BLaER1 (cell line): ENCODE data around the gene C21orf58.

Experiments used
- H3K27ac ChIP-seq: shearing (Covaris generic); formaldehyde crosslinking; 2 replicates; pipeline ENCODE4 v1.8.1; 2022
- H3K27me3 ChIP-seq: shearing (Covaris generic); formaldehyde crosslinking; 2 replicates; pipeline ENCODE4 v1.8.1; 2022
- H3K36me3 ChIP-seq: shearing (Covaris generic); formaldehyde crosslinking; 2 replicates; pipeline ENCODE4 v1.8.1; 2022
- H3K4me1 ChIP-seq: shearing (Covaris generic); formaldehyde crosslinking; 2 replicates; pipeline ENCODE4 v1.8.1; 2022
- H3K4me2 ChIP-seq: shearing (Covaris generic); formaldehyde crosslinking; 2 replicates; pipeline ENCODE4 v1.8.1; 2022
- H3K4me3 ChIP-seq: shearing (Covaris generic); formaldehyde crosslinking; 2 replicates; pipeline ENCODE4 v1.8.1; 2022
- H3K9ac ChIP-seq: shearing (Covaris generic); formaldehyde crosslinking; 2 replicates; pipeline ENCODE4 v1.8.1; 2022
- H3K9me3 ChIP-seq: shearing (Covaris generic); formaldehyde crosslinking; 2 replicates; pipeline ENCODE4 v1.8.1; 2022
- H4K20me1 ChIP-seq: shearing (Covaris generic); formaldehyde crosslinking; 2 replicates; pipeline ENCODE4 v1.8.1; 2022
- Cebpa-rat ChIP-seq: shearing (Covaris generic); IDR thresholded peaks from 2 replicates; pipeline ENCODE4 v1.8.1; 2022

Gene C21orf58

GRCh38 chr21:46363698-46364097 is 40.0 kb upstream of the C21orf58 start:
- Histone ChIP-seq H3K4me3 (no peak overlapping the region), H3K9ac (no peak overlapping the region), H3K27ac (no peak overlapping the region), H4K20me1 (peaks cover 5% of the 10 kb centered on the region; the same call in 1 of the 2 replicates), H3K4me1 (peaks cover 6% of the 10 kb centered on the region), H3K4me2 (no peak overlapping the region), H3K36me3 (peaks cover 99% of the 10 kb centered on the region), H3K27me3 (no peaks in the 10 kb centered on the region), H3K9me3 (no peaks in the 10 kb centered on the region)
- no peak for TF ChIP-seq Cebpa-rat

- H3K27ac ChIP-seq, result no peak overlapping the region
- no peak for TF ChIP-seq Cebpa-rat
- H3K27me3 ChIP-seq, result no peaks in the 10 kb centered on the region
- no peaks in the 10 kb centered on the region for H4K20me1 ChIP-seq
- H3K9ac ChIP-seq, result no peak overlapping the region
- no peak overlapping the region for H3K4me2 ChIP-seq
- no peaks in the 10 kb centered on the region for H3K4me1 ChIP-seq
- no peaks in the 10 kb centered on the region for H3K9me3 ChIP-seq
- no peak overlapping the region for H3K4me3 ChIP-seq
- H3K36me3 ChIP-seq, result peaks cover 100% of the 10 kb centered on the region
Observed at GRCh38 chr21:46362946-46363345, 39.3 kb upstream of the C21orf58 start.

GRCh38 chr21:46361935-46362334 is 38.3 kb upstream of the C21orf58 start:
- H3K4me2 ChIP-seq, result no peak overlapping the region
- no peaks in the 10 kb centered on the region for H4K20me1 ChIP-seq
- H3K27ac ChIP-seq, result no peak overlapping the region
- peaks cover 100% of the 10 kb centered on the region for H3K36me3 ChIP-seq
- H3K4me3 ChIP-seq, result no peak overlapping the region
- no peaks in the 10 kb centered on the region for H3K9me3 ChIP-seq
- H3K27me3 ChIP-seq, result no peaks in the 10 kb centered on the region
- no peak overlapping the region for H3K9ac ChIP-seq
- no peaks in the 10 kb centered on the region for H3K4me1 ChIP-seq
- TF ChIP-seq Cebpa-rat, result no peak

- H3K36me3 ChIP-seq, result peaks cover 100% of the 10 kb centered on the region
- H3K27ac ChIP-seq, result no peak overlapping the region
- no peak overlapping the region for H3K4me2 ChIP-seq
- no peaks in the 10 kb centered on the region; the same call in 1 of the 2 replicates for H4K20me1 ChIP-seq
- no peak for TF ChIP-seq Cebpa-rat
- H3K9me3 ChIP-seq, result no peaks in the 10 kb centered on the region
- H3K27me3 ChIP-seq, result no peaks in the 10 kb centered on the region
- no peak overlapping the region for H3K9ac ChIP-seq
- H3K4me3 ChIP-seq, result no peak overlapping the region
- no peaks in the 10 kb centered on the region for H3K4me1 ChIP-seq
Observed at GRCh38 chr21:46361176-46361575, 37.5 kb upstream of the C21orf58 start.

GRCh38 chr21:46357684-46358425 is 34.2 kb upstream of the C21orf58 start:
- Histone ChIP-seq H3K4me1 (no peaks in the 10 kb centered on the region), H3K4me3 (no peak overlapping the region), H4K20me1 (no peaks in the 10 kb centered on the region; the same call in 1 of the 2 replicates), H3K36me3 (peaks cover 100% of the 10 kb centered on the region), H3K4me2 (no peak overlapping the region), H3K9me3 (no peaks in the 10 kb centered on the region), H3K9ac (no peak overlapping the region), H3K27ac (no peak overlapping the region), H3K27me3 (no peaks in the 10 kb centered on the region)
- TF ChIP-seq Cebpa-rat, result no peak

- TF ChIP-seq Cebpa-rat, result no peak
- Histone ChIP-seq H3K9ac (no peak overlapping the region), H3K27me3 (no peaks in the 10 kb centered on the region), H3K4me3 (no peak overlapping the region), H3K4me2 (no peak overlapping the region), H3K4me1 (no peaks in the 10 kb centered on the region), H3K27ac (no peak overlapping the region), H4K20me1 (peaks cover 2% of the 10 kb centered on the region; the same call in 1 of the 2 replicates), H3K36me3 (peaks cover 100% of the 10 kb centered on the region), H3K9me3 (no peaks in the 10 kb centered on the region)
Observed at GRCh38 chr21:46357335-46357604, 33.6 kb upstream of the C21orf58 start.

GRCh38 chr21:46356494-46357334 is 33.0 kb upstream of the C21orf58 start:
- TF ChIP-seq Cebpa-rat, result no peak
- Histone ChIP-seq H3K36me3 (peaks cover 100% of the 10 kb centered on the region), H3K4me3 (no peak overlapping the region), H3K9ac (no peak overlapping the region), H3K27ac (no peak overlapping the region), H3K9me3 (no peaks in the 10 kb centered on the region), H3K4me1 (no peaks in the 10 kb centered on the region), H3K27me3 (no peaks in the 10 kb centered on the region), H3K4me2 (no peak overlapping the region), H4K20me1 (peaks cover 8% of the 10 kb centered on the region; the same call in 1 of the 2 replicates)

GRCh38 chr21:46356005-46356338 is 32.3 kb upstream of the C21orf58 start:
- TF ChIP-seq Cebpa-rat, result no peak
- Histone ChIP-seq H3K4me2 (no peak overlapping the region), H3K9ac (no peak overlapping the region), H4K20me1 (peaks cover 10% of the 10 kb centered on the region; the same call in 1 of the 2 replicates), H3K27me3 (no peaks in the 10 kb centered on the region), H3K4me1 (no peaks in the 10 kb centered on the region), H3K27ac (no peak overlapping the region), H3K9me3 (no peaks in the 10 kb centered on the region), H3K36me3 (peaks cover 100% of the 10 kb centered on the region), H3K4me3 (no peak overlapping the region)

GRCh38 chr21:46355161-46356004 is 31.7 kb upstream of the C21orf58 start:
- Histone ChIP-seq H3K27ac (no peak overlapping the region), H3K36me3 (peaks cover 100% of the 10 kb centered on the region), H3K4me2 (no peak overlapping the region)

More at GRCh38 chr21:46355161-46356004, 31.7 kb upstream of the C21orf58 start:
- Histone ChIP-seq H3K27me3 (no peaks in the 10 kb centered on the region), H3K4me1 (no peaks in the 10 kb centered on the region), H3K9ac (no peak overlapping the region), H3K4me3 (no peak overlapping the region), H4K20me1 (peaks cover 10% of the 10 kb centered on the region; the same call in 1 of the 2 replicates), H3K9me3 (no peaks in the 10 kb centered on the region)
- TF ChIP-seq Cebpa-rat, result no peak
